DOHH2 (cell line): ENCODE measurements around the gene KRTAP12-4.

Source experiments
- H3F3A ChIP-seq: fragments of 200-600 bp; sonication (generic), shearing (Covaris generic); 2 replicates; pipeline ENCODE4 v1.6.0; 2016; ENCODE audit warnings: antibody characterized with exemption, mild to moderate bottlenecking; ENCODE audit not compliant: control insufficient read depth, insufficient read depth
- H3K27ac ChIP-seq: fragments of 200-600 bp; sonication (generic); 2 replicates; pipeline ENCODE4 v1.5.1; 2014; ENCODE audit warnings: low read depth, mild to moderate bottlenecking, low read length, moderate library complexity
- H3K27me3 ChIP-seq: fragments of 200-600 bp; sonication (generic); 2 replicates; pipeline ENCODE4 v1.6.1; 2014; ENCODE audit warnings: mild to moderate bottlenecking, low read length, mixed read lengths; ENCODE audit not compliant: control insufficient read depth
- H3K36me3 ChIP-seq: fragments of 200-600 bp; sonication (generic); 2 replicates; pipeline ENCODE4 v1.6.1; 2014; ENCODE audit warnings: mild to moderate bottlenecking, low read length, moderate library complexity, mixed read lengths; ENCODE audit not compliant: control insufficient read depth
- H3K4me1 ChIP-seq: fragments of 200-600 bp; sonication (generic); 2 replicates; pipeline ENCODE4 v1.6.1; 2014; ENCODE audit warnings: mild to moderate bottlenecking, low read length, mixed read lengths; ENCODE audit not compliant: control insufficient read depth
- H3K4me2 ChIP-seq: fragments of 200-600 bp; sonication (generic); 2 replicates; pipeline ENCODE4 v1.6.0; 2014; ENCODE audit warnings: mild to moderate bottlenecking, low read length, moderate library complexity
- H3K4me3 ChIP-seq: fragments of 200-600 bp; sonication (generic); 2 replicates; pipeline ENCODE4 v1.5.1; 2014; ENCODE audit warnings: mild to moderate bottlenecking, low read length, mixed read lengths
- H3K79me2 ChIP-seq: fragments of 200-600 bp; sonication (generic); 2 replicates; pipeline ENCODE4 v1.6.1; 2014; ENCODE audit warnings: mild to moderate bottlenecking, low read length, mixed read lengths; ENCODE audit not compliant: control insufficient read depth
- H3K9me2 ChIP-seq: fragments of 200-600 bp; sonication (generic); replicated peaks from 2 replicates; pipeline ENCODE4 v1.6.1; 2014; ENCODE audit warnings: mild to moderate bottlenecking, low read length, mixed read lengths; ENCODE audit not compliant: control insufficient read depth
- H3K9me3 ChIP-seq: fragments of 200-600 bp; sonication (generic); 2 replicates; pipeline ENCODE4 v1.6.1; 2014; ENCODE audit warnings: antibody characterized with exemption, low read length, mixed read lengths; ENCODE audit not compliant: control insufficient read depth, insufficient read depth
- H4K20me1 ChIP-seq: fragments of 200-600 bp; sonication (generic); 2 replicates; pipeline ENCODE4 v1.6.0; 2014; ENCODE audit warnings: low read depth, mild to moderate bottlenecking, antibody characterized with exemption, low read length, moderate library complexity; ENCODE audit not compliant: control insufficient read depth, insufficient read depth
- EZH2phosphoT487 ChIP-seq: fragments of 200-600 bp; sonication (generic); IDR thresholded peaks from 2 replicates; pipeline ENCODE4 v1.6.1; 2017; ENCODE audit warnings: borderline replicate concordance, mild to moderate bottlenecking, antibody characterized with exemption, low read length, moderate library complexity, mixed read lengths
- TF ChIP-seq, protein P1 (sequence below): fragments of 200-600 bp; sonication (generic); IDR thresholded peaks from one replicate; pipeline ENCODE4 v1.5.1; 2014; ENCODE audit warnings: antibody characterized with exemption, mild to moderate bottlenecking, low read depth, low read length; ENCODE audit not compliant: poor library complexity, severe bottlenecking

Gene KRTAP12-4

DNA sequence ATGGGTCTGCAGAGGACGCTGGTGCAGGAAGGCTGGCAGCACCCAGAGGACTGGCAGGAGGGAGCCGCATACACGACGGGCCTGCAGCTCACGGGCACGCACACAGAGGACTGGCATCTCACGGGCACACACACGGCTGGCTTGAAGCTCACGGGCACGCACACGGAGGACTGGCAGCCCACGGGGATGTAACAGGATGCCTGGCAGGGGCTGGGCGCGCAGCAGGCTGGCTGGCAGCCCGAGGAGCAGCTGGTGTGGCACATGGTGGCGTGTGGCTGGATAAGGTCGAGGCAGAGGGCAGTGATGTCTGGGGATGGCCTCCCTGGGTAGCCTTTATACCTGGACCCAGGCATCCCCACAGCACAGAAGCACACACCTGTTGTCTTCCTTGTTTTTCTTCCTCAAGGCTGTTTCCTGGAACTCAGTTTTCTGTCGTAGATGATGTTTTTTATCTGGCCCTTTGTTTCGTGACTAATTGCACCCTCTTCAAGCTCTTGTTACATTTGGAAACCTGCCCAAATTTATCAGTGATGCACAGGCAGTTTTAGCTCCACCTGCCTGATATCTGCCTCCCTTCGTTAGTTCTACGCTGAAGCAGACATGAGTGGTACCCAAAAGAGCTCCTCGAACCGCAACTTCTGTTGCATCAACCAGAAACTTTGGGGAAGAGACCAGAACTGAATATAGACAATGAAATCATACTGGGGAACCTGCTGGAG lies 27.6 kb upstream of the KRTAP12-4 start, which contains the start of gene KRTAP12-1:
Gene KRTAP12-1, minus strand, starts transcription at position 303 of the 719 bp plus-strand sequence. Its CDS starts 40 bp downstream, at position 263.
- Histone ChIP-seq H3K4me2 (no peak within 1 kb of the TSS), H3F3A (no peaks in the 10 kb centered on the region), H3K4me1 (no peaks in the 10 kb centered on the region), H3K9me3 (no peaks in the 10 kb centered on the region), H3K9me2 (no peaks in the 10 kb centered on the region), H4K20me1 (no peaks in the 10 kb centered on the region), H3K27me3 (peaks cover 3% of the 10 kb centered on the region), H3K36me3 (no peaks in the 10 kb centered on the region), H3K4me3 (no peak within 1 kb of the TSS), H3K79me2 (no peaks in the 10 kb centered on the region), H3K27ac (no peak within 1 kb of the TSS)
- TF ChIP-seq EZH2phosphoT487: no peak
- TF ChIP-seq, protein P1, sequence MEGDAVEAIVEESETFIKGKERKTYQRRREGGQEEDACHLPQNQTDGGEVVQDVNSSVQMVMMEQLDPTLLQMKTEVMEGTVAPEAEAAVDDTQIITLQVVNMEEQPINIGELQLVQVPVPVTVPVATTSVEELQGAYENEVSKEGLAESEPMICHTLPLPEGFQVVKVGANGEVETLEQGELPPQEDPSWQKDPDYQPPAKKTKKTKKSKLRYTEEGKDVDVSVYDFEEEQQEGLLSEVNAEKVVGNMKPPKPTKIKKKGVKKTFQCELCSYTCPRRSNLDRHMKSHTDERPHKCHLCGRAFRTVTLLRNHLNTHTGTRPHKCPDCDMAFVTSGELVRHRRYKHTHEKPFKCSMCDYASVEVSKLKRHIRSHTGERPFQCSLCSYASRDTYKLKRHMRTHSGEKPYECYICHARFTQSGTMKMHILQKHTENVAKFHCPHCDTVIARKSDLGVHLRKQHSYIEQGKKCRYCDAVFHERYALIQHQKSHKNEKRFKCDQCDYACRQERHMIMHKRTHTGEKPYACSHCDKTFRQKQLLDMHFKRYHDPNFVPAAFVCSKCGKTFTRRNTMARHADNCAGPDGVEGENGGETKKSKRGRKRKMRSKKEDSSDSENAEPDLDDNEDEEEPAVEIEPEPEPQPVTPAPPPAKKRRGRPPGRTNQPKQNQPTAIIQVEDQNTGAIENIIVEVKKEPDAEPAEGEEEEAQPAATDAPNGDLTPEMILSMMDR: no peak

DNA sequence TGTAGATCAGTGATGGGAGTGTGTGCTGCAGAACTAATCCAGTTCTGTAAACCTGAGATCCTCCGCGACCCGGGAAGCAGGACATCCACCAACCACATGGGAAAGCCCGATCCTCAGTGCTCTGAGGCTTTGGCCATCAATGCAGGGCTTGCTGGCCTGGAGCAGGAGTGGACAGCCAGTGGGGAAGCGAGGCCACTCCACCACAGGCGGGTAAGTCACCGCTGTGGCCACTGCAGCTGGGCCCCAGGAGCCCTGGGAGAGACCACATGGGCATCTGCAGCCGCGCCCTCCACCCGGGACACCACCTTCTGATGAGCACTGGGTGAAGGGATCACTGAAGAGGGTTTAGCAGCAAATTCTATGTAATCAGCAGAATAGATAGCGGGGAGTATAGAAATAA lies 26.7 kb upstream of the KRTAP12-4 start:
- Histone ChIP-seq H3K9me2 (no peaks in the 10 kb centered on the region), H3K4me2 (no peak overlapping the region), H3K9me3 (no peaks in the 10 kb centered on the region), H3K4me3 (no peak overlapping the region), H3K27me3 (peaks cover 3% of the 10 kb centered on the region), H3K4me1 (no peaks in the 10 kb centered on the region), H3K27ac (no peak overlapping the region), H4K20me1 (no peaks in the 10 kb centered on the region), H3F3A (no peaks in the 10 kb centered on the region), H3K79me2 (no peaks in the 10 kb centered on the region), H3K36me3 (no peaks in the 10 kb centered on the region)
- TF ChIP-seq, protein P1: no peak
- no peak for TF ChIP-seq EZH2phosphoT487

DNA sequence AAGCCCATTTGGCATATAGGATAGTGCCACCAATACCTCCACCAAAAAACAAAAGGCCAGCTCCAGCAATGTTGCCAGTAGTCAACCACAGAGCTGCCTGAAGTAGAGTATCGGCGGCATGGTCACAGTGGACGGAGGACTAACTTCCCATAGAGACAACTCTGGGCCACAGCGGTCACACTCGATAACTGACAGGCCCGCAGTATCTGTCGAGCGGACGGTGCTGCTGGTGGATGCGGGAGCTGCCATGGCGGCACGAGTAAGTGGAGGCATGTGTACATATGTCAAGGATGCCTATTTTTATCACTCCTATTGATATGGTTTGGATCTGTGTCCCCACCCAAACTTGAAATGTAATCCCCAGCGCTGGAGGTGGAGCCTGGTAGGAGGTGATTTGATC lies 23.4 kb upstream of the KRTAP12-4 start:
- Histone ChIP-seq H3K9me2 (no peaks in the 10 kb centered on the region), H3K27ac (no peak overlapping the region), H3K4me3 (no peak overlapping the region), H3K79me2 (no peaks in the 10 kb centered on the region), H3K4me1 (no peaks in the 10 kb centered on the region), H3F3A (no peaks in the 10 kb centered on the region), H3K36me3 (no peaks in the 10 kb centered on the region), H4K20me1 (no peaks in the 10 kb centered on the region), H3K27me3 (no peaks in the 10 kb centered on the region; the same call in 1 of the 2 replicates), H3K9me3 (no peaks in the 10 kb centered on the region), H3K4me2 (no peak overlapping the region)
- TF ChIP-seq, protein P1: no peak
- TF ChIP-seq EZH2phosphoT487: no peak
